ENCODE results near the gene PRTG. TPM values are rescaled to one million over a fixed set of nuclear protein-coding genes. Genes with fewer than 3 reads are reported as not detected.

PRTG gene
- polyA plus RNA-seq, 1 donor (not counting 4 experiments of a cell fraction or from before 2014, with no cell fraction given): not detected

GRCh38 chr15:55738715-55739114 is 4.2 kb downstream of the PRTG start:
- H3K36me3 ChIP-seq (ENCODE audit: control insufficient read depth in 2 of 2, extremely low read depth in 1 of 2, insufficient read depth in 2 of 2, low read length in 2 of 2): no peaks in the 10 kb centered on the region
- FAIRE-seq (no peak), DNase-seq (ENCODE audit: low read depth, low spot score) (no peak)
- H3K9ac ChIP-seq (ENCODE audit: control insufficient read depth, extremely low read depth, insufficient read depth, low read length): no peak overlapping the region
- H3K9me3 ChIP-seq (ENCODE audit: control insufficient read depth, low read depth, low read length): no peaks in the 10 kb centered on the region
- no peaks in the 10 kb centered on the region for H4K20me1 ChIP-seq (ENCODE audit: control insufficient read depth, extremely low read depth, insufficient read depth, low read length)
- H3K79me2 ChIP-seq (ENCODE audit: control insufficient read depth, insufficient read depth, low read length): no peaks in the 10 kb centered on the region
- dilution Hi-C loops (cut with MboI; ENCODE audit: extremely low pct_ligation_motif_present, low sequenced_read_pairs): no loop called here
- no peak for TF ChIP-seq CTCF (optimal IDR thresholded peaks at IDR 0.05 in 1 of 3, IDR thresholded peaks at IDR 0.05 in 1 of 3, conservative IDR thresholded peaks at IDR 0.05 in 1 of 3; ENCODE audit: extremely low read depth in 1 of 3, insufficient read depth in 2 of 3, low read length in 3 of 3)
- peaks cover 37% of the 10 kb centered on the region for H3K27me3 ChIP-seq (ENCODE audit: control insufficient read depth, extremely low read depth, insufficient read depth, low read length)
- peaks cover 6% of the 10 kb centered on the region for H3K4me1 ChIP-seq (ENCODE audit: control insufficient read depth, extremely low read depth, insufficient read depth, low read length)
- H3K9me1 ChIP-seq (ENCODE audit: control insufficient read depth, extremely low read depth, insufficient read depth, low read length): no peaks in the 10 kb centered on the region
- no peak overlapping the region for H3K4me3 ChIP-seq (ENCODE audit: control insufficient read depth in 2 of 3, extremely low read depth in 1 of 3, insufficient read depth in 2 of 3, low read depth in 1 of 3, low read length in 3 of 3)
- no peak overlapping the region for H2AFZ ChIP-seq (ENCODE audit: control insufficient read depth, low read length)
- H3K27ac ChIP-seq (ENCODE audit: control insufficient read depth, insufficient read depth, low read length): no peak overlapping the region
- no peak overlapping the region for H3K4me2 ChIP-seq (ENCODE audit: control insufficient read depth, extremely low read depth, insufficient read depth, low read depth, low read length)

DNA sequence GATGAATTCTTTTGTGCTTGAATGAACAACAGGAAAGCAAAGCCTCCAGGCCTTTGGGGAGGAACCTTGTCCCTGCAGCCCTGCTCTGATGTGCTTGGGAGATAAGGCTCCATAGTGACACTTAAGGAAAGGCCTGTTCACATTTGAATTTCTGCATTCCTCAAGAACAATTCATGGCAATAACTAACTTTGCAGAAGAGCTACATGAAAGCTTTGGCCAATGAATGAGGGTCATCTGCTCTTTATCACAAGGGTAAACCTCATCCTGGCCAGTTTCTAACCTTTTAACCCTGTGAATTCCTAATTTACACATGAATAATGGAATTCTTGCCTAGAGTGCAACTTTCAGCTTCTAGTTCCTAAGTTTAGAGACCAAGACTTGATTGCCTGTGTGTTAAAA is 5.6 kb downstream of the PRTG start:
- Histone ChIP-seq H3K9me3 (ENCODE audit: control insufficient read depth, low read depth, low read length) (no peaks in the 10 kb centered on the region), H3K9ac (ENCODE audit: control insufficient read depth, extremely low read depth, insufficient read depth, low read length) (no peak overlapping the region), H3K27ac (ENCODE audit: control insufficient read depth, insufficient read depth, low read length) (no peak overlapping the region), H3K79me2 (ENCODE audit: control insufficient read depth, insufficient read depth, low read length) (no peaks in the 10 kb centered on the region), H3K4me3 (ENCODE audit: control insufficient read depth in 2 of 3, extremely low read depth in 1 of 3, insufficient read depth in 2 of 3, low read depth in 1 of 3, low read length in 3 of 3) (no peak overlapping the region), H3K4me2 (ENCODE audit: control insufficient read depth, extremely low read depth, insufficient read depth, low read depth, low read length) (no peak overlapping the region), H3K27me3 (ENCODE audit: control insufficient read depth, extremely low read depth, insufficient read depth, low read length) (peaks cover 24% of the 10 kb centered on the region), H3K36me3 (ENCODE audit: control insufficient read depth in 2 of 2, extremely low read depth in 1 of 2, insufficient read depth in 2 of 2, low read length in 2 of 2) (no peaks in the 10 kb centered on the region), H2AFZ (ENCODE audit: control insufficient read depth, low read length) (no peak overlapping the region), H4K20me1 (ENCODE audit: control insufficient read depth, extremely low read depth, insufficient read depth, low read length) (no peaks in the 10 kb centered on the region), H3K9me1 (ENCODE audit: control insufficient read depth, extremely low read depth, insufficient read depth, low read length) (no peaks in the 10 kb centered on the region), H3K4me1 (ENCODE audit: control insufficient read depth, extremely low read depth, insufficient read depth, low read length) (peaks cover 6% of the 10 kb centered on the region)
- FAIRE-seq (no peak), DNase-seq (ENCODE audit: low read depth, low spot score) (no peak)
- dilution Hi-C loops (cut with MboI; ENCODE audit: extremely low pct_ligation_motif_present, low sequenced_read_pairs): no loop called here
- TF ChIP-seq EZH2 (IDR thresholded peaks at IDR 0.05; ENCODE audit: low read length) (no peak), CTCF (optimal IDR thresholded peaks at IDR 0.05 in 1 of 3, IDR thresholded peaks at IDR 0.05 in 1 of 3, conservative IDR thresholded peaks at IDR 0.05 in 1 of 3; ENCODE audit: extremely low read depth in 1 of 3, insufficient read depth in 2 of 3, low read length in 3 of 3) (no peak)
